Urothelium cell line (cell line): ENCODE measurements around the gene ZNF358.

ENCODE experiments used
- DNase-seq: peaks from one replicate; pipeline ENCODE4 v3.0.0; 2011; ENCODE audit warnings: low spot score, mixed read lengths
- FAIRE-seq: peaks from 2 replicates; lab custom pipeline; 2011; peaks lifted over from hg19 to GRCh38; lab: Jason Lieb, UNC

Gene ZNF358

GRCh38 chr19:7519361-7520130, 3.6 kb downstream of the ZNF358 start:
- DNase-seq (no peak), FAIRE-seq (no peak)

GRCh38 chr19:7520131-7521051, 4.5 kb downstream of the ZNF358 start:
- DNase-seq (no peak), FAIRE-seq (no peak)

- DNase-seq (no peak), FAIRE-seq (no peak)
Measured at GRCh38 chr19:7521551-7522071, 5.7 kb downstream of the ZNF358 start.

GRCh38 chr19:7522072-7522922, 6.4 kb downstream of the ZNF358 start, which contains the start of gene MCOLN1:
TSS of gene MCOLN1 (plus strand) at chr19:7522624. CDS start at chr19:7522751, 127 bp downstream.
- peak; percentile 74 for FAIRE-seq

DNA sequence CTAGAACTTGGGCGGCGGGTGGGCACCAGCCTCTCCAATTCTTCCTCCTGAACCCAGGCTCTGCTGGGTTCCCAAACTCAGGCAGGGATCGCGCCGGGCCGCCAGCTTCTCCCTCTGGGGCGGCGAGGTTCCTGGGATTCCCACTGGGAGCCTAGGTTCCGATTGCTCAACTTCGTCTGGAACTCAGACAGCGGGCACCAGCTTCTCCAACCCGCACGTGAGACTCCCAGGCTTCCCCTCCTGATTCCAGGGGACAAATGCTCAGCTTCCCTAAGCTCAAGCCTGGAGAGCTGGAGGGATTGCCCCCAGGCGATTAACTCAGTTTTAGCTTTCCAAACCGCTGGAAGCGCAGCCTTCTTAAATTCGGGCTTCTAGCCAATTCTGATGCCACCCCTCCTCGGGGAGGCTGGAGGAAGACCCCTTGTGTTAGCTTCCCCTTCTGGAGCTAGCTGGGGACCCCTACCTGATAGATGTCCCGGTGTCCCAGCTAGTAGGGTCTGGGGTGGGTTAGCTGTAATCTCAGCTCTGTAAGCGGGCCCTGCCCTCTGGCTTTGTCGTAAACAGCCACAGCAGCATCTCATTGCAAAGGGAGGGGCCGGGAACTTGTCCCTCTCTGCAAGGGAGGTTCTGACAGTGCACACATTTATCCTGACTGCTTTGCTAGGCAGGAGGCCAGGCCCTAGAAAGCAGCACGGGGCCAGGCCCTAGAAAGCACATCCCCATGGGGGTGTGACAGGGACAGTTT, 7.2 kb downstream of the ZNF358 start:
- DNase-seq: no peak
- FAIRE-seq: no peak

More at GRCh38 chr19:7522072-7522922, 6.4 kb downstream of the ZNF358 start, which contains the start of gene MCOLN1:
- peak; percentile 99 for DNase-seq

GRCh38 chr19:7524523-7524922, 8.6 kb downstream of the ZNF358 start:
- no peak for DNase-seq
- no peak for FAIRE-seq

DNA sequence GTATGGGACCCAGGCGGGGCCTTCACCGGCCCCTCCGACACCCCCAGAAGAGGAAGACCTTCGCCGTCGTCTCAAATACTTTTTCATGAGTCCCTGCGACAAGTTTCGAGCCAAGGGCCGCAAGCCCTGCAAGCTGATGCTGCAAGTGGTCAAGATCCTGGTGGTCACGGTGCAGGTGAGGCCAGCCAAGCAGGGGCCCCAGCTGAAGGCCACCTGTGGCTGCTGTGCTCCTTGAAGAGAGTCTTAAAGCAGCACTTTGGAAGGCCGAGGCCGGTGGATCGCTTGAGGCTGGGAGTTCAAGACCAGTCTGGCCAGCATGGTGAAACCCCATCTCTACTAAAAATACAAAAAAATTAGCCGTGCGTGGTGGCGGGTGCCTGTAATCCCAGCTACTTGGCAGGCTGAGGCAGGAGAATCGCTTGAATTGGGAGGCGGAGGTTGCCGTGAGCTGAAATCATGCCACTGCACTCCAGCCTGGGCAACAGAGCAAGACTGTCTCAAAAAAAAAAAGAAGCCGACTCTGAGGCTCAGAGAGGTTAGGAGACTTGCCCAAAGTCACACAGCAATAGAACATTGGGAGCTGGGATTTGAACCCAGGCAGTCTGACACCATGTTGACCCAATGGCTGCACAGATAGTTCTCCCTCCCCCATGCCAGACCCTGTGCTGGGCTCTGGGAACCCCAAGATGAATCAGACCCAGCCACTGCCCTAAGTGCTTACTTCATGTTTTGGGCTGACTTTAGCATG, 9.3 kb downstream of the ZNF358 start:
- FAIRE-seq: no peak
- no peak for DNase-seq

DNA sequence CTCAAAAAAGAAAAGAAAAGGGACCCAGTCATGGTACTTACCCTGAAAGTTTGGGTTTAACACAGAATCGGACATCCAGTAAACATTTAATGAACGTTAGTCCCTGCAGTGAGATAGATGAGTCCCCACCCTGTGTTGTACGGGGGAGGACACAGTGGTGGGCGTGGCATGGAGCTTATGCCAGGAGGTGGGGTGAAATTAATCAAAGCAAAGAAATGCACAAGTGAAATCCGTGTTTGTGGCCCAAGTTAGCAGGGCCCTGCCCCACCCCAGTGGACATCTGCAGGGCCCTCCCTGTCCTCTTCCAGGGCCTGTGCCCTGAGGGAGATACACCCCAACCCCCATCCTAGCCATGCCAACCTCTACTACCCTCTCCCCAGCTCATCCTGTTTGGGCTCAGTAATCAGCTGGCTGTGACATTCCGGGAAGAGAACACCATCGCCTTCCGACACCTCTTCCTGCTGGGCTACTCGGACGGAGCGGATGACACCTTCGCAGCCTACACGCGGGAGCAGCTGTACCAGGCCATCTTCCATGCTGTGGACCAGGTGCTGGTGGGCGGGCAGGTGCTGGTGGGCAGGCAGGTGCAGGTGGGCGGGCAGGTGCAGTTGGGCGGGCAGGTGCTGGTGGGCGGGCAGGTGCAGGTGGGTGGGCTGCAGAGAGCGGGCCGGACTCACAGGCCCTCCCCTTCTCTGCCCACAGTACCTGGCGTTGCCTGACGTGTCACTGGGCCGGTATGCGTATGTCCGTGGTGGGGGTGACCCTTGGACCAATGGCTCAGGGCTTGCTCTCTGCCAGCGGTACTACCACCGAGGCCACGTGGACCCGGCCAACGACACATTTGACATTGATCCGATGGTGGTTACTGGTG, 10.4 kb downstream of the ZNF358 start:
- FAIRE-seq: no peak
- no peak for DNase-seq

- no peak for DNase-seq
Measured at GRCh38 chr19:7527516-7528191, 11.8 kb downstream of the ZNF358 start.

GRCh38 chr19:7528192-7528519, 12.3 kb downstream of the ZNF358 start:
- DNase-seq (no peak), FAIRE-seq (no peak)

More at GRCh38 chr19:7527516-7528191, 11.8 kb downstream of the ZNF358 start:
- no peak for FAIRE-seq

GRCh38 chr19:7528522-7529245, 12.8 kb downstream of the ZNF358 start:
- no peak for DNase-seq
- no peak for FAIRE-seq

- DNase-seq: no peak
- no peak for FAIRE-seq
Measured at GRCh38 chr19:7529246-7529600, 13.3 kb downstream of the ZNF358 start.

GRCh38 chr19:7529610-7530490, 13.9 kb downstream of the ZNF358 start:
- DNase-seq (no peak), FAIRE-seq (no peak)

DNA sequence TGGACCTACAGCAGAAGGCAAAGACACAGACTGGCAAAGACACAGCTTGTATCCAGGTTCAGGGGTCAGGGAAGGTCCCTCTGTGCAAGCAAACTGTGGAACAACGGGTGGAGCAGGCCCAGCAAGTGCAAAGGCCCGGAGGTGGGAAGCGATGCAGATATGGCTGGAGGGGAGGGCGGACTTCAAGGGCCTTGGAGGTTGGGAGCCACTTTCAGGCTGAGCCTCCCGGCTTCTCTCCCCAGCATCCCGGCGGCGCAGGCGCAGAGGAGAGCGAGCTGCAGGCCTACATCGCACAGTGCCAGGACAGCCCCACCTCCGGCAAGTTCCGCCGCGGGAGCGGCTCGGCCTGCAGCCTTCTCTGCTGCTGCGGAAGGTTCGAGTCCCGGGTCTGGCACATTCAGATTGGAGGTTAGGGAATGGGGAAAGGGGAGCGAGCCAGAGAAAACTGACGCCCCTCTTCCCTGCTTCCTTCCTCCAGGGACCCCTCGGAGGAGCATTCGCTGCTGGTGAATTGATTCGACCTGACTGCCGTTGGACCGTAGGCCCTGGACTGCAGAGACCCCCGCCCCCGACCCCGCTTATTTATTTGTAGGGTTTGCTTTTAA, 17.5 kb downstream of the ZNF358 start:
- DNase-seq (no peak), FAIRE-seq (no peak)

GRCh38 chr19:7533925-7534480, 18.1 kb downstream of the ZNF358 start:
- peak; percentile 84 for DNase-seq
- no peak for FAIRE-seq
